ENCODE data around the gene DACH2.
"Not testable (repeated sequence)": the region's sequence is repeated elsewhere in the genome, so short reads cannot be mapped to it uniquely, and the experiment has no call there.

The DACH2 gene

DNA sequence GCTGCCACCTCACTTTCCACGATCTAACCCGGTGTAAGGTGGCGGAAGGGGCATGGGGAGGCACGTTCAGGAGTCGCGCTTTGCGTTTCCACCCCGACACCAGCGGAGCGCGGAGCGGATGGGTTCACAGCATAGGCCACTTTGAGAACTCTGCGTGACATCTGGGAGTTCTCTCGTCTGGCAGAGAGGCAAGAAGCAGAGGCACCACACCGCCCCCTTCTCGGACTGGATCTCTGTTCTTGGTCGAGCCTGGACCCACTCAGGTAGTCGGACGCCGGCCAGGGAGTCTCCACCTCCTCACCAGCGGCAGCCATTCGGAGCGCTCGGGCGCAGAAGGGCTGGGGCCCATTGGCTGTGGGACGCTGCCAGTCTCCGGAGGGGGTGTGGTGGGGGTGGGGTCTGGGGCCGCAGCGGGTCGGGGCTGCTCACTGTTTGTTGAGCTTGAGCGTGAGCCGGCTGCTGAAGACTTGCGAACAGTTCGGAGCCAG is at the start of gene DACH2:
DACH2 (plus strand) TSS at position 428 of the 488 bp plus-strand sequence.
- peak; percentile 26 for DNase-seq (ENCODE audit: low read depth)

DNA sequence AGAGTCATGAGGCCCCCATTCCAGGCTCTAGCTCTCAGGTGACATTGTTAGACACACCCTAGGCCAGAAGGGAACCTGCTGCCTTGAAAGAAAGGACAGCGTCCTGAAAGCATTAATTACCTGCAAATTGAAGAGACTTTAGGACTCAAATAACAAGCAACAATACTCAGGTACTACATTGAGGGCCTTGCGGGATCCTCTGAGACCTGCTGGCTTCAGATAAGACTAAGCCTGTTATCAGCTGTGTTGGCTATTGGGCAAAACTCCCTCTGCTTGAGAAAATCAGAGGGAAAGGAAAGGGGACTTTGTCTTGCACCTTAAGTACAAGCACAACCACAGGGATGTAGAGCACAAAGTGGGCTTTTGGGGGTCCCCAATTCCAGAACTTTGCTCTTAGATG is 45.9 kb upstream of the DACH2 start:
- no peak for DNase-seq (ENCODE audit: low read depth)

GRCh38 chrX:86103061-86103460 is 45.2 kb upstream of the DACH2 start:
- DNase-seq (ENCODE audit: low read depth): no peak

DNA sequence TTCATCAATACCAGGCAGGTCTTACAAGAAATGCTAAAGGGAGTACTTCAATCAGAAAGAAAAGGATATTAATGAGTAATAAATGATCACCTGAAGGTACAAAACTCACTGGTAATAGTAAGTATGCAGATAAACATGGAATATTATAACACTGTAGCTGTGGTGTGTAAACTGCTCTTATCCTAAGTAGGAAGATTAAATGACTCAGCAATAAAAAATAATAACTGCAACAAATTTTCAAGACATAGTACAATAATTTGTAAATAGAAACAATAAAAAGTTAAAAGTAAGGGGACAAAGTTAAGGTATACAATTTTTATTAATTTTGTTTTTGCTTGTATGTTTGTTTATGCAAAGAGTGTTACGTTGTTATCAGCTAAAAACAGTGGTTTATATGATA is 43.7 kb upstream of the DACH2 start:
- no peak for DNase-seq (ENCODE audit: low read depth)

GRCh38 chrX:86121916-86122315 is 26.3 kb upstream of the DACH2 start:
- no peak for DNase-seq (ENCODE audit: low read depth)

DNA sequence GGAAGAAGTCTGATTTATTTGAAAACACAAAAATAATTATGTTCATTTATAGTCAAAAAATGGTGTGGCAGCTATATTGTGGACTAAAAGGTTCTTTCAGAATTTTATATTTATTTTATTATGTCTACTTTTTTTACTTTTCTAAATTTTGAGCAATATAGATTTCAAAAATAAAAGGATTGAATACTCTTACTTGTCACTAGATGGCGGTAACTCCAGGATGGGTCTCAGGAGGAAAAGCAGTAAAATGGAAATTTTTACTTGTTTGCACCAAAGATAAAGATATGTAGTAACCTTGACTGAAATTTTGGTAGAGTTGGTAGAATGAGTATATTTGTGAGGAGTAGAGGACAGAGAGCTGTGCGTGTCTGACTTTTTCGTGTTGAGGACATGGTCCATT is 14.5 kb upstream of the DACH2 start:
- no peak for DNase-seq (ENCODE audit: low read depth)

- DNase-seq (ENCODE audit: low read depth): no peak
These were observed 11.2 kb upstream of the DACH2 start for GRCh38 chrX:86137071-86137470.

- DNase-seq (ENCODE audit: low read depth): no peak
These were observed 6.5 kb upstream of the DACH2 start for GRCh38 chrX:86141786-86142185.

- DNase-seq (ENCODE audit: low read depth): no peak
These were observed 2.1 kb upstream of the DACH2 start for GRCh38 chrX:86146102-86146501.

- DNase-seq (ENCODE audit: low read depth): no peak
These were observed 343 bp downstream of the DACH2 start for GRCh38 chrX:86148594-86148993.

GRCh38 chrX:86149119-86149518 is 868 bp downstream of the DACH2 start:
- DNase-seq (ENCODE audit: low read depth): no peak

- no peak for DNase-seq (ENCODE audit: low read depth)
These were observed 6.3 kb downstream of the DACH2 start for GRCh38 chrX:86154553-86154952.

DNA sequence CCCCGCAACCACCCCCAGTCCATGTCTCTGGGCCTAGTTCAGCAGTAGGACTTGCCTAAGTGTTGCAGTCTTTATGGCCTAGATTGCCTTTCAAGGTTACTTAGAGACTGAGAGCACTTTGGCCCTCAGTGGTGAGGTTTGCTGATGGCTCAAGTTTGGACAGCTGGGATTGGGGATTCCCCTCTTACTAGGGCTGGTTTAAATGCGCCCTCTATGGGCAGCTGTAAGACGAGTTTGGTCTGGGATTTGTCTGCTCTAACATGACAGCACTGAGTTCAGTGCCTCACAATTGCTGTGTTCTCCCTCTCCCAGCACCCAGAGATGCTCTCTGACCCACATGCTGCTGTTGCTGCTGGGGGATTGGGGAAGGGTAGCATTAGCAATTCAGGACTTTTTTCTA is 23.1 kb downstream of the DACH2 start:
- no peak for DNase-seq (ENCODE audit: low read depth)

GRCh38 chrX:86178906-86179305 is 30.7 kb downstream of the DACH2 start:
- no peak for DNase-seq (ENCODE audit: low read depth)

DNA sequence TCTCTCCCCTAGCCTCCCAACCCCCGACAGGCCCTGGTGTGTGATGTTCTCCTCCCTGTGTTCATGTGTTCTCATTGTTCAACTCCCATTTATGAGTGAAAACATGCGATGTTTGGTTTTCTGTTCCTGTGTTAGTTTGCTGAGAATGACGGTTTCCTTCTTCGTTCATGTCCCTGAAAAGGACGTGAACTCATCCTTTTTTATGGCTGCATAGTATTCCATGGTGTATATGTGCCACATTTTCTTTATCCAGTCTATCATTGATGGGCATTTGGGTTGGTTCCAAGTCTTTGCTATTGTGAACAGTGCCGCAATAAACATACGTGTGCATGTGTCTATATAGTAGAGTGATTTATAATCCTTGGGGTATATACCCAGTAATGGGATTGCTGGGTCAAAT is 33.1 kb downstream of the DACH2 start:
- DNase-seq (ENCODE audit: low read depth): not testable (repeated sequence)

DNA sequence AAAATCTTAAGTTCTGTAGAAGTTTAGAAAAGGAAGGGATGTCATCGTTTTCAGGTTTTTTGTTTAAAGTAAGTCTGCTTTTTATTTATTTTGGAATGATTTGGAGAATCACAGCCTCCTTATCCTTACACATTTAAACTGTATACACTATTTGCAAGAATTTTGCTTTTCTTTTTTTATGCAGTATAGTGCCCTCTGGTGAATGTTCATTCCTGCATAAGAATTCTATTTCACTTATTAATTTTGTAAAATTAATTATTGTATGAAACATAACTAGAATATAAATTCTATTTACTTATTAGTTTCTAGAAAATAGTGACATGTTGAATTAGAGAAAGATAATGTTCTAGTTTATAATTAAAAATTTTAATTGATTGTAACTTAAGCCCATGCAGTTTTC is 44.6 kb downstream of the DACH2 start:
- DNase-seq (ENCODE audit: low read depth): no peak

DNA sequence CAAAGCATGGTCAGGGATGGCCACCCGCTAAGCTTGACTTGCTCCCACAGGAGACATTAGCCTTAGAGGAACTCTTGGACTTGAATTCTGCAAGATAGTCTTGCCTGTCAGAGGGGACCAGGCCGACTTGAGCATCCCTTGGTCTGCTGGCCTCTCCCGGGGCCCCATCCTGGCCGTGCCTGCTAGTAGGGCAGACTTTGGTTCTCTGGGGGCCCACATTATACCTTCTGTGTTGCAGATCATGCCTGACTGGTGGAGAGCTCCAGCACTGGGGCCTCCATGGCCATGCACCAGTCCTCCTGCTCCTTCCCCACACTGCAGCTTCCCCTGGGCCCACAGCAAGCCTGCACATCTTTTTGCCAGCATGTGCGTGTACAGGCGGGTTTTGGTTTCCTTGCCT is 46.5 kb downstream of the DACH2 start:
- DNase-seq (ENCODE audit: low read depth): no peak

GRCh38 chrX:86195343-86195742 is 47.1 kb downstream of the DACH2 start:
- DNase-seq (ENCODE audit: low read depth): no peak

DNA sequence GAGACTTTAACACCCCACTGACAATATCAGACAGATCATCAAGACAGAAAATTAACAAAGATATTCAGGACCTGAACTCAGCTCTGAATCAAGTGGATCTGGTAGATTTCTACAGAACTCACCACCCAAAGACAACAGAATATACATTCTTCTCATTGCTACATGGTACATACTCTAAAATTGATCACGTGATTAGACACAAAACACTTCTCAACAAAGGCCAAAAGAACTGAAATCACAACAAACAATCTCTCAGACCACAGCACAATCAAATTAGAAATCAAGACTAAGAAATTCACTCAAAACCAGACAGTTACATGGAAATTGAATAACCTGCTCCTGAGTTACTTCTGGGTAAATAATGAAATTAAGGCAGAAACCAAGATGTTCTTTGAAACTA is 49.6 kb downstream of the DACH2 start:
- no peak for DNase-seq (ENCODE audit: low read depth)

DNA sequence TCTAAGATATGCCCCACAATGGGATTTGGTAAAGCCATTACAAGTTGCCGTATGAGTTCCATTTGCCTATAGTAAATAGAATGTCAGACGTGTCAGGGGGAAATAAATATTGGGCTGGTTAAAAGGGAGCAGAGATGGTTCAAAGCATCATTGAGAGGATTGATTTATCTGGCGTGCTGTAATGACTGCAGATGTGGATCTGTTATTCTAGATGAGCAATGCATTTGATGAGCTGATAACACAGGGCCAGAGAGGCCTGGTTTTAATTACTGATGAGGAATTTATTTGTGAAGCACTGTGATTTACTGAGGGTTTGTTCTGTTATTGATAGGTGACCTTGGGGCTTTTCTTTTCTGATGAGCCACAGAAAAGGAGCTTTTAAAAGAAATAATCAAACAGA is 62.5 kb downstream of the DACH2 start:
- DNase-seq (ENCODE audit: low read depth): no peak

GRCh38 chrX:86215260-86215659 is 67.0 kb downstream of the DACH2 start:
- DNase-seq (ENCODE audit: low read depth): no peak

GRCh38 chrX:86237482-86237881 is 89.2 kb downstream of the DACH2 start:
- DNase-seq (ENCODE audit: low read depth): no peak

DNA sequence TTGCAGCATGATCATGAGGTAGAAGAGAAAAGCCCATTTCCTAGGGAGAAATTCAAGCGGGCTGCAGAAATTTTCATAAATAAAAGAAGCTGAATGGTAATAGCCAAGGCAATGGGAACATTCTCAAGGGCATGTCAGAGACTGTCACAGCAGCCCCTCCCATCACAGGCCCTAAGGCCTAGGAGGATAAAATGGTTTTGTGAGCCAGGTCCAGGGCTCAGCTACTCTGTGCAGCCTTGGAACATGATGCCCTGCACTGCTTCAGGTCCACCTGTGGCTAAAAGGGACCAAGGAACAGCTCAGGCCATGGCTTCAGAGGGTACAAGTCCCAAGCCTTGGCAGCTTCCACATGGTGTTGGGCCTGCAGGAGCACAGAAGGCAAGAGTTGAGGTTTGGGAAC is 93.3 kb downstream of the DACH2 start:
- DNase-seq (ENCODE audit: low read depth): no peak

GRCh38 chrX:86263526-86263925 is 115.3 kb downstream of the DACH2 start:
- DNase-seq (ENCODE audit: low read depth): no peak

DNA sequence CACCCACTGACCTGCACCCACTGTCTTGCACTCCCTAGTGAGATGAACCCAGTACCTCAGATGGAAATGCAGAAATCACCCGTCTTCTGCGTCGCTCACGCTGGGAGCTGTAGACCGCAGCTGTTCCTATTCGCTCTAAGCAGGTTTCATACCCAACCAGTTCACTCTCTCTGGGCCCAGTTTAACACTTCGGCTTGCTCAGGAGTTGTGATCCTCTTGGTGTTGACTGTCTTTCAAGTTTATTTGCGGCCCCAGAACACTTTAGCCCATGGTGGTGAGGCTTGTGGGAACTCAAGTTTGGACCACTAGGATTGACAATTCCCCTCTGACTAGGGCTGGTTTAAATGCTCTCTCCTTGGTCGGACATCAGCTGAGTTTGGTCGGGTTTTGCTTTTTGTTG is 147.0 kb downstream of the DACH2 start:
- no peak for DNase-seq (ENCODE audit: low read depth)
